Measurements from ENCODE around the gene CCDC50. TPM values are rescaled to one million over a fixed set of nuclear protein-coding genes. Genes with fewer than 3 reads are reported as not detected.

The CCDC50 gene
- total RNA-seq, 1 experiment from 2014 or later, result 21.0 TPM

GRCh38 chr3:191417457-191417729, 88.2 kb downstream of the CCDC50 start:
- Histone ChIP-seq H3K4me1 (ENCODE audit: insufficient read depth, low read length) (no peaks in the 10 kb centered on the region), H2BK120ac (ENCODE audit: low read depth, low read length, poor library complexity, severe bottlenecking) (no peak overlapping the region), H3K27ac (ENCODE audit: insufficient read length, low read depth, low read length) (no peak overlapping the region), H3T11ph (ENCODE audit: low read length) (no peak overlapping the region), H3K9ac (ENCODE audit: extremely low read depth, insufficient read length, low read length) (no peak overlapping the region), H4K20me1 (ENCODE audit: control insufficient read depth, insufficient read depth, insufficient read length) (no peaks in the 10 kb centered on the region), H3K9me3 (ENCODE audit: control insufficient read depth, low read depth, low read length) (no peaks in the 10 kb centered on the region), H3K79me1 (ENCODE audit: insufficient read depth, low read depth, low read length, poor library complexity, severe bottlenecking) (no peaks in the 10 kb centered on the region), H4K8ac (replicated peaks; ENCODE audit: insufficient read length, low read depth, low read length) (no peak overlapping the region), H2BK15ac (ENCODE audit: low read depth, low read length) (no peak overlapping the region), H3K4ac (ENCODE audit: low read depth, low read length) (no peak overlapping the region), H3K14ac (ENCODE audit: insufficient read depth, low read length) (no peak overlapping the region), H4K91ac (ENCODE audit: insufficient read length, low read depth, low read length) (no peak overlapping the region), H2AFZ (ENCODE audit: low read length) (no peak overlapping the region), H3K79me2 (ENCODE audit: insufficient read depth, low read length) (no peaks in the 10 kb centered on the region), H3K23me2 (ENCODE audit: insufficient read length, low read depth, low read length, poor library complexity, severe bottlenecking) (no peaks in the 10 kb centered on the region), H4K5ac (ENCODE audit: insufficient read length, low read depth, low read length) (no peak overlapping the region), H3K56ac (ENCODE audit: insufficient read length, low read depth, low read length) (no peak overlapping the region), H3K27me3 (ENCODE audit: insufficient read depth, low read length) (no peaks in the 10 kb centered on the region), H3K23ac (ENCODE audit: insufficient read length, low read depth, low read length) (no peak overlapping the region), H2BK5ac (ENCODE audit: insufficient read length, low read length) (no peak overlapping the region), H3K18ac (ENCODE audit: insufficient read length, low read depth, low read length) (no peak overlapping the region), H2BK20ac (ENCODE audit: low read depth, low read length, poor library complexity, severe bottlenecking) (no peak overlapping the region), H2BK12ac (ENCODE audit: insufficient read length, low read depth, low read length) (no peak overlapping the region), H3K4me2 (ENCODE audit: insufficient read depth, insufficient read length, low read length) (no peak overlapping the region), H2AK5ac (ENCODE audit: insufficient read length, low read length) (no peak overlapping the region)
- H3K4me3 Mint-ChIP-seq, result no peak overlapping the region
- no peak overlapping the region; a peak in 1 of 7 replicates for H3K27ac Mint-ChIP-seq
- TF ChIP-seq CTCF (conservative IDR thresholded peaks at IDR 0.05), result no peak
- DNase-seq, result no peak
- peaks cover 5 to 11% of the 10 kb centered on the region in 2 experiments for H3K4me1 Mint-ChIP-seq
- no peaks in the 10 kb centered on the region for H3K27me3 Mint-ChIP-seq (ENCODE audit: low read depth)
- WGBS (ENCODE audit: extremely low coverage, insufficient read length, low lambda C conversion rate), result no CpG with 5 or more reads among the region's 6 CpGs
- no peaks in the 10 kb centered on the region for H3K9me3 Mint-ChIP-seq
- H3K36me3 Mint-ChIP-seq (ENCODE audit: insufficient read depth in 1 of 3, low read depth in 3 of 3), result no peaks in the 10 kb centered on the region

Measured in H9 (cell line).